OCI-LY7 (cell line): ENCODE measurements around the gene HINT2.

Source experiments
- CTCF ChIP-seq: fragments of 200-600 bp; sonication (generic); conservative IDR thresholded peaks from 2 replicates; pipeline ENCODE4 v1.5.1; 2014; ENCODE audit warnings: mild to moderate bottlenecking, antibody characterized with exemption, low read length, moderate library complexity, mixed read lengths
- EZH2phosphoT487 ChIP-seq: fragments of 200-600 bp; sonication (generic); IDR thresholded peaks from 2 replicates; pipeline ENCODE4 v1.6.1; 2018; ENCODE audit warnings: low read depth, borderline replicate concordance, mild to moderate bottlenecking, mixed run types, antibody characterized with exemption, low read length, moderate library complexity, mixed read lengths

- no peak for TF ChIP-seq CTCF
- no peak for TF ChIP-seq EZH2phosphoT487
Observed at GRCh38 chr9:35856206-35856605, 41.4 kb upstream of the HINT2 start.
